Upper lobe of left lung (tissue), 4 donors: ENCODE measurements around the gene MTPN.

Experiments
- EP300 ChIP-seq, 4 donors: sonication (generic); formaldehyde crosslinking; IDR thresholded peaks; one replicate each; pipeline ENCODE4 v1.5.1; 2017; ENCODE audit warnings: antibody characterized with exemption in 4 of 4, control low read depth in 2 of 4
- POLR2A ChIP-seq, 4 donors: fragments of 450-650 bp; IDR thresholded peaks; one replicate each; pipeline ENCODE4 v1.5.1; 2016 to 2017; ENCODE audit warnings: antibody characterized with exemption in 4 of 4, mild to moderate bottlenecking in 2 of 4
- POLR2AphosphoS5 ChIP-seq, 2 donors: sonication (generic); formaldehyde crosslinking; IDR thresholded peaks; one replicate each; pipeline ENCODE4 v1.5.1; 2017; ENCODE audit warnings: antibody characterized with exemption in 2 of 2
- TF ChIP-seq, protein P1 (sequence below), 6 experiments: fragments of 450-650 bp in 4 of 6; fragments of 200-600 bp in 2 of 6; sonication (generic) in 2 of 6; IDR thresholded peaks; one replicate each; pipeline ENCODE4 v1.5.1; 2016 to 2019; ENCODE audit warnings: antibody characterized with exemption in 6 of 6

DNA sequence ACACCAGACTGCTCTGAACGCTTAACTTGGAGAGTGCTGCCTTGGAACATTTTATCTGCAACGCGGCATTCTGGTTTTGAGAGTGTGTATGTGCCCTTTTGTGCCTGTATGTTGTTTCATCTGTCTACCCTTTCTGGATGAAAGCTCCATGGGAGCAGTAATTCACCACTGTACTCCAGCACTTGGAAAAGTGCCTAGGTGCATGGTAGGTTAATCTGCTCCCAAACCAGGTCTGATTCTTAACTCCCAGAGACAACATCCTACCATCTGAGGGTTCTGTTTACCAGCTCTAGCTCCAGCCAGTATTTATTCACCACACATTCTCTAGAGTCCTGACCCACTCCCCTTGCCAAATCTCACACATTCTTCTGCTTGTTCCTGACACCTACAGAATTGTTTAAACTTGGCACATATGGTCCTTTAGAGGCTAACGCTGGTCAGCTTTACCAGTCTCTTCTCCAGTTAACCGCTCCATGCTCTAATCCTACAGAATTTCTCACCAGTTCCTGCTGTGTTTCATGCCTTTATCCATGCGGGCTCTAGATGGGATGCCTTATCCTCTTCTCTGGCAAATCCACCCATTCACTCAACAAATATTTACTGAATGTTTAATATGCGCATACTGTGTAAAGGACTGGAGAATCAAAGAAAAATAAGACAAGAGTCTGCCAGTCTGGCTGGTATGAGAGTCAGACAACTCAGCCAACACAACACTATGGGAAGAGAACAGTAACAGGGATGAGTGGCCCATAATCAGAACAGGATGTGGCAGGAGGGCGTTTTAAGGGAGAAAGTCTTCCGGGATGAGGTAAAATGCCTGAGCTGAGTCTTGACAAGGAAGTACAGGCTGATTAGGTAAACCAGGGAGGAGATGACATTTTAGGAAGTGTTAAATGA, 46.3 kb downstream of the MTPN start:
- TF ChIP-seq, protein P1, sequence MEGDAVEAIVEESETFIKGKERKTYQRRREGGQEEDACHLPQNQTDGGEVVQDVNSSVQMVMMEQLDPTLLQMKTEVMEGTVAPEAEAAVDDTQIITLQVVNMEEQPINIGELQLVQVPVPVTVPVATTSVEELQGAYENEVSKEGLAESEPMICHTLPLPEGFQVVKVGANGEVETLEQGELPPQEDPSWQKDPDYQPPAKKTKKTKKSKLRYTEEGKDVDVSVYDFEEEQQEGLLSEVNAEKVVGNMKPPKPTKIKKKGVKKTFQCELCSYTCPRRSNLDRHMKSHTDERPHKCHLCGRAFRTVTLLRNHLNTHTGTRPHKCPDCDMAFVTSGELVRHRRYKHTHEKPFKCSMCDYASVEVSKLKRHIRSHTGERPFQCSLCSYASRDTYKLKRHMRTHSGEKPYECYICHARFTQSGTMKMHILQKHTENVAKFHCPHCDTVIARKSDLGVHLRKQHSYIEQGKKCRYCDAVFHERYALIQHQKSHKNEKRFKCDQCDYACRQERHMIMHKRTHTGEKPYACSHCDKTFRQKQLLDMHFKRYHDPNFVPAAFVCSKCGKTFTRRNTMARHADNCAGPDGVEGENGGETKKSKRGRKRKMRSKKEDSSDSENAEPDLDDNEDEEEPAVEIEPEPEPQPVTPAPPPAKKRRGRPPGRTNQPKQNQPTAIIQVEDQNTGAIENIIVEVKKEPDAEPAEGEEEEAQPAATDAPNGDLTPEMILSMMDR (IDR thresholded peaks at IDR 0.05) = no peak
- TF ChIP-seq POLR2A (IDR thresholded peaks at IDR 0.05) = no peak
- no peak for TF ChIP-seq POLR2AphosphoS5 (IDR thresholded peaks at IDR 0.05)
- TF ChIP-seq EP300 (IDR thresholded peaks at IDR 0.05) = no peak
